ENCODE measurements around the gene TSG101.

TSG101 gene

GRCh38 chr11:18526521-18527296 lies at the start of gene TSG101:
TSG101 (minus strand) TSS chr11:18526942; CDS start chr11:18526816, 126 bp downstream.
- DNase-seq (ENCODE audit: low spot score), result peak; percentile 96

- DNase-seq (ENCODE audit: low spot score), result no peak
Measured at GRCh38 chr11:18575361-18575760, 48.6 kb upstream of the TSG101 start.

GRCh38 chr11:18567081-18567480 lies 40.3 kb upstream of the TSG101 start:
- DNase-seq (ENCODE audit: low spot score), result no peak

- DNase-seq (ENCODE audit: low spot score), result no peak
Measured at GRCh38 chr11:18566406-18566805, 39.7 kb upstream of the TSG101 start.

- DNase-seq (ENCODE audit: low spot score), result peak; percentile 12
Measured at GRCh38 chr11:18564149-18564548, 37.4 kb upstream of the TSG101 start.

GRCh38 chr11:18563090-18563730 lies 36.5 kb upstream of the TSG101 start:
- DNase-seq (ENCODE audit: low spot score), result no peak

- no peak for DNase-seq (ENCODE audit: low spot score)
Measured at GRCh38 chr11:18548001-18548400, 21.3 kb upstream of the TSG101 start.

- peak; percentile 14 for DNase-seq (ENCODE audit: low spot score)
Measured at GRCh38 chr11:18540207-18541009, 13.7 kb upstream of the TSG101 start.

- no peak for DNase-seq (ENCODE audit: low spot score)
Measured at GRCh38 chr11:18536209-18536608, 9.5 kb upstream of the TSG101 start.

- no peak for DNase-seq (ENCODE audit: low spot score)
Measured at GRCh38 chr11:18534245-18534644, 7.5 kb upstream of the TSG101 start.

GRCh38 chr11:18533365-18533764 lies 6.6 kb upstream of the TSG101 start:
- no peak for DNase-seq (ENCODE audit: low spot score)

GRCh38 chr11:18527512-18527911 lies 770 bp upstream of the TSG101 start:
- DNase-seq (ENCODE audit: low spot score), result peak; percentile 5

GRCh38 chr11:18526130-18526520 lies 617 bp downstream of the TSG101 start:
- no peak for DNase-seq (ENCODE audit: low spot score)

- no peak for DNase-seq (ENCODE audit: low spot score)
Measured at GRCh38 chr11:18524248-18524647, 2.5 kb downstream of the TSG101 start.

GRCh38 chr11:18523084-18523483 lies 3.7 kb downstream of the TSG101 start:
- no peak for DNase-seq (ENCODE audit: low spot score)

- peak; percentile 11 for DNase-seq (ENCODE audit: low spot score)
Measured at GRCh38 chr11:18522388-18522787, 4.4 kb downstream of the TSG101 start.

- no peak for DNase-seq (ENCODE audit: low spot score)
Measured at GRCh38 chr11:18521122-18521521, 5.6 kb downstream of the TSG101 start.

GRCh38 chr11:18502352-18502751 lies 24.4 kb downstream of the TSG101 start:
- DNase-seq (ENCODE audit: low spot score), result no peak

- DNase-seq (ENCODE audit: low spot score), result no peak
Measured at GRCh38 chr11:18501629-18502028, 25.1 kb downstream of the TSG101 start.

- DNase-seq (ENCODE audit: low spot score), result no peak
Measured at GRCh38 chr11:18498039-18498438, 28.7 kb downstream of the TSG101 start.

- no peak for DNase-seq (ENCODE audit: low spot score)
Measured at GRCh38 chr11:18495703-18496102, 31.0 kb downstream of the TSG101 start.

- no peak for DNase-seq (ENCODE audit: low spot score)
Measured at GRCh38 chr11:18495271-18495670, 31.5 kb downstream of the TSG101 start.

- no peak for DNase-seq (ENCODE audit: low spot score)
Measured at GRCh38 chr11:18493310-18493709, 33.4 kb downstream of the TSG101 start.
